Measurements from ENCODE around the gene GDPGP1. TPM values are rescaled to one million over a fixed set of nuclear protein-coding genes. Genes with fewer than 3 reads are reported as not detected.
"Not testable (repeated sequence)": the region's sequence is repeated elsewhere in the genome, so short reads cannot be mapped to it uniquely, and the experiment has no call there.

The GDPGP1 gene
- total and polyA plus RNA-seq, 10 of the 15 experiments (the other 5 are each of a cell fraction or from before 2014, with no cell fraction given): 0.68 to 8.9 (median 3.0) TPM

DNA sequence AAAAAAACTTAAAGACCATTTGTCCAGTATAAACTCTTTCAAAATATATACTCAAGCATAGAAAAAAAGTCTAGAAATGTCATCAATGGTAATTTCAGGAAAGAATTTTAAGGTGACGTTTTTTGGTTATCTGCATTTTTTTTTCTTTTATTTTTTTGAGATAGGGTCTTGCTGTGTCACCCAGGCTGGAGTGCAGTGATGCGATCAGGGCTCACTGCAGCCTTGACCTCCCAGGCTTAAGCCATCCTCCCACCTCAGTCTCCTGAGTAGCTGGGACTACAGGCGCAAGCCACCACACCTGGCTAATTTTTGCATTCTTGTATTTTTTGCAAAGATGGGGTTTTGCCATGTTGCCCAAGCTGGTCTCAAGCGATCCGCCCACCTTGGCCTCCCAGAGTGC is 46.7 kb downstream of the GDPGP1 start:
- in situ Hi-C loops (cut with MboI); H3K4me3 ChIP-seq; ATAC-seq; H3K9ac ChIP-seq (ENCODE audit: control insufficient read depth, insufficient read depth, low read length); H3K36me3 ChIP-seq (ENCODE audit: control insufficient read depth in 2 of 2, insufficient read depth in 2 of 2, low read length in 1 of 2); H4K20me1 ChIP-seq (ENCODE audit: control insufficient read depth, insufficient read depth); H3K9me3 ChIP-seq (replicated peaks; ENCODE audit: control insufficient read depth, insufficient read depth, low read length); BruUV-seq (replicated peaks); FAIRE-seq; H3K27ac ChIP-seq (ENCODE audit: control insufficient read depth, insufficient read depth); H3K4me1 ChIP-seq (ENCODE audit: control insufficient read depth, insufficient read depth, low read length); intact Hi-C loops (cut with micrococcal nuclease; ENCODE audit: unreplicated experiment); H2AFZ ChIP-seq (ENCODE audit: control insufficient read depth, low read depth, low read length); H3K27me3 ChIP-seq (replicated peaks in 1 of 2; ENCODE audit: control insufficient read depth in 2 of 2, insufficient read depth in 2 of 2, low read length in 1 of 2); H3K79me2 ChIP-seq (ENCODE audit: control insufficient read depth, insufficient read depth, low read length); H3K4me2 ChIP-seq (ENCODE audit: control insufficient read depth, insufficient read depth); DNase-seq (ENCODE audit: low read depth, low spot score): not testable (repeated sequence)
- CTCF ChIA-PET: interaction anchor here (0.8 to 1.8 kb wide), 5 partner anchors 9 to 123 kb away, joined by 3 to 5 read pairs (median 3); no protein-coding TSS in a partner anchor
- 74% methylated on average over 5 of the region's 5 CpGs for WGBS (ENCODE audit: insufficient coverage, insufficient replicate concordance, low lambda C conversion rate, missing lambda C conversion rate)
- RAD21 ChIA-PET (ENCODE audit: unreplicated experiment): interaction anchor here (0.6 kb wide), 1 partner anchor 58 kb away, joined by 3 read pairs; no protein-coding TSS in a partner anchor
- POLR2A ChIA-PET: interaction anchor here (1.3 kb wide), 1 partner anchor 12 kb away, joined by 6 read pairs; no protein-coding TSS in a partner anchor
- SMC1A ChIA-PET (ENCODE audit: uncharacterized antibody, unreplicated experiment): interaction anchor here (1.3 to 3.3 kb wide), 3 partner anchors 10 to 12 kb away, joined by 3 to 11 read pairs (median 5); no protein-coding TSS in a partner anchor

DNA sequence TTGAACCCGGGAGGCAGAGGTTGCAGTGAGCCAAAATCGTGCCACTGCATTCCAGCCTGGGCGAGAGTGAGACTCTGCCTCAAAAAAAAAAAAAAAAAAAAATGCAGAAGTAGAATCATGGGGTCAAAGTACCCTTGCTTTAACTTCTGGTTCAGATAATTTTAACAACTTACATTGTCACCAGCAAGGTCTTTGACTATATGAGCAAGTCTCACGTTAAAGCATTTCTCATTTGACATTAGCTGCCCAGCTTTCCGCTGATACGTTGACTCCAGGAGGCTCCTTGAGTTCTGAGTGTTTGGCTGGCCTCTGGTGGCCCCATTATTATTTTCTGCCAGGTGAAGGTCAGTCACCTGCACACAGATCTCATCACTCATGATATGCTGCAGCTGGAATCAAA is 47.6 kb downstream of the GDPGP1 start:
- H3K36me3 ChIP-seq (ENCODE audit: control insufficient read depth in 2 of 2, insufficient read depth in 2 of 2, low read length in 1 of 2); H3K9me3 ChIP-seq (replicated peaks; ENCODE audit: control insufficient read depth, insufficient read depth, low read length); H3K27me3 ChIP-seq (replicated peaks in 1 of 2; ENCODE audit: control insufficient read depth in 2 of 2, insufficient read depth in 2 of 2, low read length in 1 of 2); H2AFZ ChIP-seq (ENCODE audit: control insufficient read depth, low read depth, low read length); DNase-seq (ENCODE audit: low read depth, low spot score); ATAC-seq; in situ Hi-C loops (cut with MboI); H3K27ac ChIP-seq (ENCODE audit: control insufficient read depth, insufficient read depth); H3K79me2 ChIP-seq (ENCODE audit: control insufficient read depth, insufficient read depth, low read length); FAIRE-seq; H3K4me3 ChIP-seq; H4K20me1 ChIP-seq (ENCODE audit: control insufficient read depth, insufficient read depth); H3K9ac ChIP-seq (ENCODE audit: control insufficient read depth, insufficient read depth, low read length); H3K4me2 ChIP-seq (ENCODE audit: control insufficient read depth, insufficient read depth); intact Hi-C loops (cut with micrococcal nuclease; ENCODE audit: unreplicated experiment); H3K4me1 ChIP-seq (ENCODE audit: control insufficient read depth, insufficient read depth, low read length); BruUV-seq (replicated peaks): not testable (repeated sequence)
- 97% methylated on average over 6 of the region's 6 CpGs for WGBS (ENCODE audit: insufficient coverage, insufficient replicate concordance, low lambda C conversion rate, missing lambda C conversion rate)
- CTCF ChIA-PET: interaction anchor here (0.7 to 3.0 kb wide), 6 partner anchors 12 to 415 kb away, joined by 4 to 16 read pairs (median 4); no protein-coding TSS in a partner anchor
- SMC1A ChIA-PET (ENCODE audit: uncharacterized antibody, unreplicated experiment): interaction anchor here (1.2 to 3.3 kb wide), 2 partner anchors 11 to 48 kb away, joined by 4 to 11 read pairs; partner anchors contain the start of genes CIB1 and GDPGP1
- RAD21 ChIA-PET (ENCODE audit: unreplicated experiment): interaction anchor here (0.8 to 1.9 kb wide), 4 partner anchors 17 to 120 kb away, joined by 3 to 6 read pairs (median 4); partner anchors contain the start of genes CIB1 and GDPGP1
- POLR2A ChIA-PET: interaction anchor here (0.5 to 0.7 kb wide), 2 partner anchors 26 to 59 kb away, joined by 4 to 7 read pairs; no protein-coding TSS in a partner anchor
